AG10803 (cell line): ENCODE results near the gene GRM5.

Experiments
- DNase-seq: peaks from one replicate; pipeline ENCODE4 v3.0.0; 2010; ENCODE audit warnings: low read depth
- H3K4me3 ChIP-seq: 2 replicates; pipeline ENCODE4 v1.5.1; 2011; ENCODE audit warnings: mild to moderate bottlenecking, low read length, control low read depth
- TF ChIP-seq, protein P1 (sequence below): conservative IDR thresholded peaks from 2 replicates; pipeline ENCODE4 v1.5.1; 2011; ENCODE audit warnings: mild to moderate bottlenecking, low read length, control low read depth, inconsistent platforms

The GRM5 gene

DNA sequence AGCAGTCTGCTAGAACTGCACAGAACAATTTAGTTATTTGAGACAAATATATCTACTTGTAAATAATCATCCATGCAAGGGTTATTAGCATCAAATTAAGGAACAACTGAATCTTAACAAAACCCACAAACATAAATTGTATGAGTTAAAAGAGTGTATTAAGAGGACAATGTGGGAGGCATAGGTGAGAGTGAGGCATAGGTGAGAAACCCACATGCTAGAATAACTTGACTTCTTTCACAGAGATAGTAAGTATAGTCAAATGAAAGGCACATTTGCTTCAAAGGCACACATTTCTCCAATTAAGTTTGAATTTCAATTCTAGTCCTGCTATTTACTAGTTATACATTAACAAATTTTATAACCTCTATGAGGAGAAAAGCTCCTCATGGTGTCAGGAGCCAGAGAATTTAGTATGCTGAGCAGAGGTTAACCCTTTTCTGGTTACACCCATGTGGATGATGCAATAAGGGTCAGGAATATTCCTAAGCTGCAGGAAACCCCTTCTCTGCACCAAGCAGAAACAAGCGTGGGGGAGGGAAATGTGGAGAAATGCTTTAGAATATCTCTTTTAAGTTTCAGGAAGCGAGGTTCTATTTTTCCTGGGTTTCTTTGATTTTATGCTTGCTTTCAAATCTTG is 264.2 kb downstream of the GRM5 start:
- DNase-seq, result no peak
- TF ChIP-seq, protein P1, sequence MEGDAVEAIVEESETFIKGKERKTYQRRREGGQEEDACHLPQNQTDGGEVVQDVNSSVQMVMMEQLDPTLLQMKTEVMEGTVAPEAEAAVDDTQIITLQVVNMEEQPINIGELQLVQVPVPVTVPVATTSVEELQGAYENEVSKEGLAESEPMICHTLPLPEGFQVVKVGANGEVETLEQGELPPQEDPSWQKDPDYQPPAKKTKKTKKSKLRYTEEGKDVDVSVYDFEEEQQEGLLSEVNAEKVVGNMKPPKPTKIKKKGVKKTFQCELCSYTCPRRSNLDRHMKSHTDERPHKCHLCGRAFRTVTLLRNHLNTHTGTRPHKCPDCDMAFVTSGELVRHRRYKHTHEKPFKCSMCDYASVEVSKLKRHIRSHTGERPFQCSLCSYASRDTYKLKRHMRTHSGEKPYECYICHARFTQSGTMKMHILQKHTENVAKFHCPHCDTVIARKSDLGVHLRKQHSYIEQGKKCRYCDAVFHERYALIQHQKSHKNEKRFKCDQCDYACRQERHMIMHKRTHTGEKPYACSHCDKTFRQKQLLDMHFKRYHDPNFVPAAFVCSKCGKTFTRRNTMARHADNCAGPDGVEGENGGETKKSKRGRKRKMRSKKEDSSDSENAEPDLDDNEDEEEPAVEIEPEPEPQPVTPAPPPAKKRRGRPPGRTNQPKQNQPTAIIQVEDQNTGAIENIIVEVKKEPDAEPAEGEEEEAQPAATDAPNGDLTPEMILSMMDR, result no peak

GRCh38 chr11:88799771-88800500 is 265.8 kb downstream of the GRM5 start:
- H3K4me3 ChIP-seq, result no peak overlapping the region
- TF ChIP-seq, protein P1, result no peak
- no peak for DNase-seq

More for the DNA sequence above, 264.2 kb downstream of the GRM5 start:
- H3K4me3 ChIP-seq, result no peak overlapping the region

DNA sequence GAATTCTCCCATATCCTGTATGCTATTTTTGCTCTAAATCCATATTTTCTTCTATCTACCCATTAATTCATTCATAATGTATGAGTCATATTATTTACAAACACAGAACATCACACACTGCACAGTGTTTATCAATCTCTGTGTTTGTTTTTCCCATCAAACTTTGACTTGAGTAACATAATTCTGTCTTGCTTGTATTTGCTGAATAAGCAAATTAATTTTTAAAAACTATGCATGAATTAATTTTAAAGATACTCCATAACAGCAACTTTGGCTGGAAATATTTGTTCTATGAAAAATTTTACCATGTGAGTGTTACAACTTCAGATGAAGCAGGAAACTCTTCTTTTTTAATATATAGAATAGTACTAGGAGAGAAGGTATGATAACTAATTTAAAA is 275.6 kb downstream of the GRM5 start:
- TF ChIP-seq, protein P1, result no peak
- H3K4me3 ChIP-seq, result no peak overlapping the region
- no peak for DNase-seq

GRCh38 chr11:88779577-88779976 is 286.2 kb downstream of the GRM5 start:
- peak; percentile 70 for DNase-seq
- TF ChIP-seq, protein P1, result no peak

DNA sequence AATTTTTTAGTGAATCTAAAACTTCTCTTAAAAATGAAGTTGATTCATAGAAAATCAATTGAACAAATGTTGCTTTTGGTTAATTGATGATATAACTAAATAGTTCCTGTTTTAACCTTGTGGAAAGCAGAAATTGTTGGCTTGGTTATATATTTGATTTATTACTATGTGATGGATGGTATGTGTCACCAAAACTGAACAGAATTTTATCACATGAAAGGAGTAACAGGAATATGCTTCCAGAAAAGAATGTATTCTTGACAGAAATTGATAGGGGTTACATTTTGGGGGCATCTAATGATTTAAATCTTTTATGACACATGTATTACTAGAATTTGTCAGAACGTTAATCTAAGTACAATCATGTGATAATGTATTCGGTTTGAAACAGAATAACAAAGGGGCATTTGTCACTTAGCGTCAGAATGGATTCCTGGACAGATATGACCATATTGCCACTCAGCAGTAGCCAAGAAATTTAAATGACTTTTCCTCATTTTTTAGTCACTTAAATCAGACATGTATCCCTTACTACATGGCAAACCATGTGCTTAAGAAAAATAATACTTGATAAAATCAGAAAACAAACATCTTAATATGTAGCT is 295.2 kb downstream of the GRM5 start:
- no peak for DNase-seq
- TF ChIP-seq, protein P1, result no peak
- no peak overlapping the region for H3K4me3 ChIP-seq

More at GRCh38 chr11:88779577-88779976, 286.2 kb downstream of the GRM5 start:
- H3K4me3 ChIP-seq, result no peak overlapping the region

DNA sequence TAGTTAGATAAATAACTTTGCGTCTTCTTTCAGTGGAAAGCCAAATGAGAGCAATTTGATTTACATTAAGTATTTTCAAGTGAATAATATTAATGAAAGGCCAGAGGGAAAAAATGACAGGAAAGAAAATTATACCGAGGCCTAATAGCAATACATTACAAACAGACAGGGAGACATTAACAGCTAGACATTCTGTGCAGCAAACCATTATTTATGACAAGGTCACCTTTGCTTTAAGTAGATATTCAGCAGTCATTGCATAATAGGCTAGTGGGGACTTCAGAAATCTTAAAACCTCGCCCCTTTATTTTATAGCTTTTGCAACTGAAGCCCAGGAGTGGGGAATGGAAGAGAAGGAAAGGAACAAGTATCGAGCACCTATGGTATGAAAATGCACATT is 321.6 kb downstream of the GRM5 start:
- TF ChIP-seq, protein P1, result no peak
- no peak for DNase-seq

More for the DNA sequence above, 321.6 kb downstream of the GRM5 start:
- no peak overlapping the region for H3K4me3 ChIP-seq
